T-helper 9 cell (primary cell): Measurements from ENCODE around the gene GRK5.

Experiments used
- DNase-seq: peaks from one replicate; pipeline ENCODE4 v3.0.0-alpha.2; 2020

The GRK5 gene

GRCh38 chr10:119347181-119347974 is 140.0 kb downstream of the GRK5 start:
- DNase-seq = no peak

GRCh38 chr10:119348106-119348505 is 140.7 kb downstream of the GRK5 start:
- DNase-seq = no peak

GRCh38 chr10:119348516-119349240 is 141.3 kb downstream of the GRK5 start:
- no peak for DNase-seq

- no peak for DNase-seq
Observed at GRCh38 chr10:119349341-119349740, 142.0 kb downstream of the GRK5 start.

GRCh38 chr10:119349937-119350501 is 142.6 kb downstream of the GRK5 start:
- DNase-seq = no peak

- no peak for DNase-seq
Observed at GRCh38 chr10:119350502-119351097, 143.2 kb downstream of the GRK5 start.

- DNase-seq = no peak
Observed at GRCh38 chr10:119351189-119351588, 143.8 kb downstream of the GRK5 start.

GRCh38 chr10:119352042-119352441 is 144.7 kb downstream of the GRK5 start:
- no peak for DNase-seq

GRCh38 chr10:119352807-119353206 is 145.4 kb downstream of the GRK5 start:
- no peak for DNase-seq

GRCh38 chr10:119353421-119353820 is 146.1 kb downstream of the GRK5 start:
- no peak for DNase-seq

GRCh38 chr10:119355930-119356329 is 148.6 kb downstream of the GRK5 start:
- DNase-seq = no peak

GRCh38 chr10:119357412-119358151 is 150.2 kb downstream of the GRK5 start:
- no peak for DNase-seq

- no peak for DNase-seq
Observed at GRCh38 chr10:119358152-119358512, 150.8 kb downstream of the GRK5 start.

- no peak for DNase-seq
Observed at GRCh38 chr10:119358567-119358966, 151.2 kb downstream of the GRK5 start.

GRCh38 chr10:119359025-119359424 is 151.7 kb downstream of the GRK5 start:
- no peak for DNase-seq

- DNase-seq = no peak
Observed at GRCh38 chr10:119360181-119360921, 153.0 kb downstream of the GRK5 start.

- no peak for DNase-seq
Observed at GRCh38 chr10:119361037-119361436, 153.7 kb downstream of the GRK5 start.

- no peak for DNase-seq
Observed at GRCh38 chr10:119362122-119362521, 154.8 kb downstream of the GRK5 start.

GRCh38 chr10:119364645-119365600 is 157.6 kb downstream of the GRK5 start:
- no peak for DNase-seq

GRCh38 chr10:119365773-119366599 is 158.6 kb downstream of the GRK5 start:
- no peak for DNase-seq
